ENCODE results near the gene A2M.

A2M gene

GRCh38 chr12:9098463-9099026 is 17.2 kb downstream of the A2M start:
- Mint-ChIP-seq H3K27me3 (no peaks in the 10 kb centered on the region), H3K36me3 (ENCODE audit: low read depth) (peaks cover 54% of the 10 kb centered on the region), H3K4me3 (no peak overlapping the region), H3K4me1 (ENCODE audit: low read depth) (peaks cover 10% of the 10 kb centered on the region), H3K9me3 (no peaks in the 10 kb centered on the region), H3K27ac (no peak overlapping the region)
- intact Hi-C loops (cut with micrococcal nuclease), result no loop called here

GRCh38 chr12:9098115-9098452 is 17.6 kb downstream of the A2M start:
- Mint-ChIP-seq H3K27ac (no peak overlapping the region), H3K4me1 (ENCODE audit: low read depth) (peaks cover 6% of the 10 kb centered on the region), H3K36me3 (ENCODE audit: low read depth) (peaks cover 55% of the 10 kb centered on the region), H3K27me3 (no peaks in the 10 kb centered on the region), H3K9me3 (no peaks in the 10 kb centered on the region), H3K4me3 (no peak overlapping the region)
- intact Hi-C loops (cut with micrococcal nuclease), result no loop called here

- peaks cover 6% of the 10 kb centered on the region for H3K4me1 Mint-ChIP-seq (ENCODE audit: low read depth)
- H3K36me3 Mint-ChIP-seq (ENCODE audit: low read depth), result peaks cover 61% of the 10 kb centered on the region
- H3K27ac Mint-ChIP-seq, result no peak overlapping the region
- no peaks in the 10 kb centered on the region for H3K27me3 Mint-ChIP-seq
- intact Hi-C loops (cut with micrococcal nuclease), result no loop called here
- H3K9me3 Mint-ChIP-seq, result no peaks in the 10 kb centered on the region
- H3K4me3 Mint-ChIP-seq, result no peak overlapping the region
Observed at GRCh38 chr12:9096563-9097176, 19.0 kb downstream of the A2M start.

- Mint-ChIP-seq H3K4me1 (ENCODE audit: low read depth) (peaks cover 6% of the 10 kb centered on the region), H3K9me3 (no peaks in the 10 kb centered on the region), H3K27ac (no peak overlapping the region), H3K27me3 (no peaks in the 10 kb centered on the region), H3K36me3 (ENCODE audit: low read depth) (peaks cover 59% of the 10 kb centered on the region), H3K4me3 (no peak overlapping the region)
- intact Hi-C loops (cut with micrococcal nuclease), result no loop called here
Observed at GRCh38 chr12:9095322-9095721, 20.4 kb downstream of the A2M start.

- H3K27me3 Mint-ChIP-seq, result no peaks in the 10 kb centered on the region
- no peak overlapping the region for H3K4me3 Mint-ChIP-seq
- peaks cover 6% of the 10 kb centered on the region for H3K4me1 Mint-ChIP-seq (ENCODE audit: low read depth)
- H3K27ac Mint-ChIP-seq, result no peak overlapping the region
- intact Hi-C loops (cut with micrococcal nuclease), result no loop called here
- H3K36me3 Mint-ChIP-seq (ENCODE audit: low read depth), result peaks cover 64% of the 10 kb centered on the region
- no peaks in the 10 kb centered on the region for H3K9me3 Mint-ChIP-seq
Observed at GRCh38 chr12:9094512-9095206, 21.1 kb downstream of the A2M start.

- intact Hi-C loops (cut with micrococcal nuclease), result no loop called here
- no peaks in the 10 kb centered on the region for H3K9me3 Mint-ChIP-seq
- H3K4me1 Mint-ChIP-seq (ENCODE audit: low read depth), result peaks cover 6% of the 10 kb centered on the region
- H3K27ac Mint-ChIP-seq, result no peak overlapping the region
- no peaks in the 10 kb centered on the region for H3K27me3 Mint-ChIP-seq
- H3K4me3 Mint-ChIP-seq, result no peak overlapping the region
- H3K36me3 Mint-ChIP-seq (ENCODE audit: low read depth), result peaks cover 61% of the 10 kb centered on the region
Observed at GRCh38 chr12:9091891-9092598, 23.7 kb downstream of the A2M start.

- intact Hi-C loops (cut with micrococcal nuclease), result no loop called here
- no peaks in the 10 kb centered on the region for H3K27me3 Mint-ChIP-seq
- peaks cover 64% of the 10 kb centered on the region for H3K36me3 Mint-ChIP-seq (ENCODE audit: low read depth)
- H3K27ac Mint-ChIP-seq, result no peak overlapping the region
- H3K4me3 Mint-ChIP-seq, result no peak overlapping the region
- H3K9me3 Mint-ChIP-seq, result no peaks in the 10 kb centered on the region
- H3K4me1 Mint-ChIP-seq (ENCODE audit: low read depth), result no peaks in the 10 kb centered on the region
Observed at GRCh38 chr12:9090220-9090619, 25.5 kb downstream of the A2M start.

- Mint-ChIP-seq H3K9me3 (peaks cover 21% of the 10 kb centered on the region), H3K36me3 (ENCODE audit: low read depth) (peaks cover 67% of the 10 kb centered on the region), H3K27ac (no peak overlapping the region), H3K27me3 (no peaks in the 10 kb centered on the region), H3K4me1 (ENCODE audit: low read depth) (peaks cover 8% of the 10 kb centered on the region), H3K4me3 (no peak overlapping the region)
- intact Hi-C loops (cut with micrococcal nuclease), result no loop called here
Observed at GRCh38 chr12:9087087-9087835, 28.5 kb downstream of the A2M start.

GRCh38 chr12:9086087-9086486 is 29.6 kb downstream of the A2M start:
- Mint-ChIP-seq H3K9me3 (peaks cover 21% of the 10 kb centered on the region), H3K27me3 (no peaks in the 10 kb centered on the region), H3K4me1 (ENCODE audit: low read depth) (peaks cover 8% of the 10 kb centered on the region), H3K27ac (no peak overlapping the region), H3K36me3 (ENCODE audit: low read depth) (peaks cover 75% of the 10 kb centered on the region), H3K4me3 (no peak overlapping the region)
- intact Hi-C loops (cut with micrococcal nuclease), result no loop called here

- H3K9me3 Mint-ChIP-seq, result peaks cover 21% of the 10 kb centered on the region
- H3K4me3 Mint-ChIP-seq, result no peak overlapping the region
- peaks cover 8% of the 10 kb centered on the region for H3K4me1 Mint-ChIP-seq (ENCODE audit: low read depth)
- no peaks in the 10 kb centered on the region for H3K27me3 Mint-ChIP-seq
- H3K27ac Mint-ChIP-seq, result no peak overlapping the region
- H3K36me3 Mint-ChIP-seq (ENCODE audit: low read depth), result peaks cover 66% of the 10 kb centered on the region
- intact Hi-C loops (cut with micrococcal nuclease), result no loop called here
Observed at GRCh38 chr12:9084417-9084816, 31.3 kb downstream of the A2M start.

- H3K27me3 Mint-ChIP-seq, result no peaks in the 10 kb centered on the region
- peaks cover 21% of the 10 kb centered on the region for H3K9me3 Mint-ChIP-seq
- peaks cover 8% of the 10 kb centered on the region for H3K4me1 Mint-ChIP-seq (ENCODE audit: low read depth)
- no peak overlapping the region for H3K4me3 Mint-ChIP-seq
- peaks cover 67% of the 10 kb centered on the region for H3K36me3 Mint-ChIP-seq (ENCODE audit: low read depth)
- no peak overlapping the region for H3K27ac Mint-ChIP-seq
- intact Hi-C loops (cut with micrococcal nuclease), result no loop called here
Observed at GRCh38 chr12:9083793-9084192, 31.9 kb downstream of the A2M start.

- Mint-ChIP-seq H3K9me3 (peaks cover 21% of the 10 kb centered on the region), H3K27me3 (no peaks in the 10 kb centered on the region)
Observed at GRCh38 chr12:9081667-9082427, 33.9 kb downstream of the A2M start.

More at GRCh38 chr12:9081667-9082427, 33.9 kb downstream of the A2M start:
- H3K4me1 Mint-ChIP-seq (ENCODE audit: low read depth), result peaks cover 8% of the 10 kb centered on the region
- H3K36me3 Mint-ChIP-seq (ENCODE audit: low read depth), result peaks cover 76% of the 10 kb centered on the region
- H3K27ac Mint-ChIP-seq, result no peak overlapping the region
- intact Hi-C loops (cut with micrococcal nuclease), result no loop called here
- H3K4me3 Mint-ChIP-seq, result no peak overlapping the region

Measured in dendritic cell treated with granulocyte-macrophage colony-stimulating factor and Interleukin-4, amounts not matched to agents 40 ng/mL and 50 ng/mL, for 4 days (primary cell).